Activated T-cell treated with anti-CD3 and anti-CD28 coated beads for 4 hours (primary cell): Measurements from ENCODE around the gene SCRN2.

Experiments
- DNase-seq: peaks from one replicate; pipeline ENCODE4 v3.0.0-alpha.2; 2020

Gene SCRN2

GRCh38 chr17:47840742-47841487 lies at the start of gene SCRN2:
Gene SCRN2, minus strand, starts transcription at chr17:47841273. Its CDS starts 430 bp downstream, at chr17:47840843.
- DNase-seq: peak; percentile 77

DNA sequence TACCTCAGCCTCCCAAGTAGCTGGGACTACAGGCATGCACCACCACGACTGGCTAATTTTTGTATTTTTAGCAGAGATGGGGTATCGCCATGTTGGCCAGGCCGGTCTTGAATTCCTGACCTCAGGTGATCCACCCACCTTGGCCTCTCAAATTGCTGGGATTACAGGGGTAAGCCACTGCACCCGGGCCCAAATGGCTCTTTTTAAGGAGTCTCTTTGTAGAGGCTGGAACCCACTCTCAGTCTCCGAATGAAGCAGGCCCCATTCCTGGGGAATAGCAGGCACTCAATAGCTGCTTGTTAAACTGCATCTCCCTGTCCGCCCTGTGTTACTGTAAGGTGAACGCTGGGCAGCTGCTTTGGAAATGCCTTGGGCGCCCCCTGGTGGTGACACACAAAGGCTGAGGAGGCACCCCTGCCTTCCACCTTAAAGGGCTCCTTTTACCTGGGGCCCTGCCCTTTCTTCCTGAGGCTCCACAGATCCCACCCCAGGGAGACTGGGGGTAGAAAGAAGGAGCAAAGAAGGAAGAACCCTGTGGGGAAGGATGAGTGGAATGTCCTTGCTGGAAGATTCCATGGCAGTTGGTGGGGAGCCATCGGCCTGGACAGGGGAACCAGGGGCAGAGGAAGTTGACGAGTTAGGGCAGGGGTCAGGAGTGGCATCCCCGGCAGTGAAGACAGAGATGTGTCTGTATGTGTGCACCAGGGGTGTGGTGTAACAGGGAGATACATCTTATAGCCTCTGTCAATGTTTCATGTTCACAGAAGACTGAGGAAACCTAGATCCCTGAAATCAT lies 48.9 kb upstream of the SCRN2 start:
- DNase-seq: peak; percentile 91

- no peak for DNase-seq
Observed at GRCh38 chr17:47888293-47888692, 47.2 kb upstream of the SCRN2 start.

- no peak for DNase-seq
Observed at GRCh38 chr17:47884905-47885730, 44.0 kb upstream of the SCRN2 start.

GRCh38 chr17:47884427-47884740 lies 43.3 kb upstream of the SCRN2 start:
- no peak for DNase-seq

- DNase-seq: no peak
Observed at GRCh38 chr17:47883589-47884426, 42.7 kb upstream of the SCRN2 start.

GRCh38 chr17:47882695-47883588 lies 41.9 kb upstream of the SCRN2 start:
- no peak for DNase-seq

DNA sequence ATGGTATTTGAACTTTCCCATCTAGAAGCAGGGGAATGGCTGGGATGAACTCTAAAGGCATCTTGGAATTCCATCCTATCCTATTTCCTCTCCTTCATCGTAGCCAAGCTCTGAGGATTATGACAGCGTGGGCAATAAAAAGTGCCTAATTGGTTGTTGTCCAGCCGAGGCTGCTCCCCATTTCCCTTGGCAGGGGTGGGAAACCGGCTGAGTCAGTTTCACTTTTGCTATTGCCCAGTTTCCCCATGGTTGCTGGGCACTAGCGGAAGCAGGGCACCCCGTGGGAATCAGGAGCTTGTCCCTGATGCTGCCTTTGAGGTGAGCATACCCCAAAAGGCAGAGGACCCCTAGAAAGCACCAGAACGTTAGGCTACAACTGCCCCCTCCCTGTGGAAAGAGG lies 41.2 kb upstream of the SCRN2 start:
- DNase-seq: no peak

GRCh38 chr17:47879776-47880454 lies 38.8 kb upstream of the SCRN2 start:
- no peak for DNase-seq

- DNase-seq: no peak
Observed at GRCh38 chr17:47879028-47879585, 38.0 kb upstream of the SCRN2 start.

DNA sequence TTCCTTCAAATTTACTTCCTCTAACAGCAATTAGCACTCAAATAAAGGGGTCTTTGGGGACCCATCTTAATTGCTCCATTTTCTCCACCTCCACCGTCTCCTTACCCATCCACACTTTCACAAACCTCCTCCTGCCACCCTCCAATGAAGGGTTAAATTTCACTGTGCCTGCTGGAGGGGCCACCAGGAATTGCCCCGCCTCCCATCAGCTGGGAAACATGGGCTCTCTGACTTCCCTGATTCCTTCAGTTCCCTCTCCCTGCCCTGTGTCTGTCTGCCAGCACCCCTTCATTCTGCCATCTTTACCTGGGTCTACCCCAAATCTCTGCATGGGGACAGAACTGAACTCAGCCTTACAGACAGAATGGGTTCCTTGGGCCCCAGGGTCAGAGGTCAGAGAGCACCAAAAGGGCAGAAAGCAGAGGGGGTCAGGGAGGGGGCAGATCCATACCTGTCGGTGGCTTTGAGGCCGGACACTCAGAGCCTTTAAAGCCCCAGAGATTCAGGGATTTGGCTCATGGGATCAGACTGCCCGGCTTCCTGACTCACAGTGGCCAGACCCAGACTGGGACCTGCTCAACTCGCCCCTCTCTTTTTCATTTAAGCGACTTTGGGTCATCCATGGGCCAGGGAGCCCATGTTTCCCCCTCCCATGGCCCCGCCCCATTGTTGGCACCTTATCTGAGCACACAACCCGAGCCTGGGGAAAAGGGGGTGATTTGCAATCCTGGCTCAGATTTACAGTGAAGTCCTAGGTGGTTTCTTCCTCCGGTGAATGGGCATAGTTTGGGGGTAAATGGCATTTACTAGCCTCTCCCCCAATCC lies 37.3 kb upstream of the SCRN2 start:
- no peak for DNase-seq

- DNase-seq: no peak
Observed at GRCh38 chr17:47877368-47878034, 36.4 kb upstream of the SCRN2 start.

DNA sequence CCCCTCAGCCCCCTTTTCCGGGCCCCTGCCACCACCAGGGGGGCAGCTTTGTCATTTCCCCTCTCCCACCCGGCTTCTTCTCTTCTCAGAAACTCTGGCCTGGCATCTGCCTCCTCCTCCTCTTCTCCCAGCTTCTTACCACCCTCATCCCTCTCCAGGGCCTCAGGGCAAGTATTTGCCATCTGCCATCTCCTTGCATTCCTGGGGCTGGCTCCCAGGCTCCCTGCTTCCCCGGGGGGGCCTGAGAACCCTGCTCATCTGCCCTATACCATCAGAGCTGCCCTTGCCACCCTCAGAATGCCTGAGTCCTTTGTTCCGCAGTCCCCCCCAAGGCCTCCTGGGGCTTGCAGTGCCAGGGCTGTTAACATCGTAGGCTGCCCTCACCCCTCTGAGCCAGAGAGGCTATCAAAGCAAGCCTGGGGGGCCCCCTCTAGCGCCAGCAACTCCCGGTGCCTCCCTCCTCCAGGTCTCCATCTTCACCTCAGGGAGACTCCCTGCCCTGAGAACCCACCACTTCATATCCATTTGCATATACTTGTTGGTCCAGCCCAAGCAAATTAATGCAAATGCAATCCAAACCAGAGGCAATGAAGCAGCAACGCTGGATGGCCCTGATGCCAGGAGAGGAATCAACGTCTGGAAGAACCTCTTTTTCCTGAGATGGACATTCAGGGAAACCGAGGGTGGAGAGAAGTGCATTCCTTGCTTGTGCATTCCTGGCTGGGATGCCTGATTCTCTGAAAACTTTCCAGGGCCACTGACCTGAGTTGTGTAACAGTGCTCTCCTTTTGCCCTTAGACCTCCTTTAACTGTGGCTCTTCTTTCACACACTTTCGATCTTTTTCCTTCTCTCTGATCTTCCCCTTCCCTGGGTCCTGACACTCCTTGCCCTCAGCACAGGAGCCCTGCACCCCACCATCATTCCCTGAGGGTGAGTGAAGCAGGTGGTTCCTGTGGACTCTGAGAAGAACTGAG lies 34.2 kb upstream of the SCRN2 start:
- no peak for DNase-seq

- DNase-seq: no peak
Observed at GRCh38 chr17:47873200-47874090, 32.4 kb upstream of the SCRN2 start.

DNA sequence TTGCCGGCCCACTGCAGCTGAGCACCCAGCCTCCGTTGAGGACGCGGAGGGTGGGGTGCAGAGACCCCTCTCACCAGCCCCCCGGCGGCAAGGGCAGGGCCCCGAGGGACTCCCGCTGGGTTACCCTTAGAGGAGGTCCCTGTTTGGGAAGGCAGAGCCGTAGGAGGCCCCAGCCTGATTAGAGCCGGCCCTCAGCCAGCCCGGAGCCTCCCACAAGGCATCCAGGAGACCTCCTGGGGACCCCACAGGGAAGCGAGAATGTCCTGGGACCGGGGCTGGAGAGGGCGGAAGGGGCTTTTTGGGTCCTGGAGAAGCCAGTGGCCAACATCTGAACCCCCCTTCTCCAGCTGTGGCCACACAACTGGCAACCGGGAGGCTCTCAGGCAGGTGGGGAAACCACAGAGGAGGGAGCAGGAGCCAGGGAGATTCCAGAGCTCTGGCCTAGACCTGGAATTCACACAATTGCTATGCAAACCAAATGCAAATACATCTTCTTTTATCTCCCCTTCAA lies 31.6 kb upstream of the SCRN2 start:
- no peak for DNase-seq

DNA sequence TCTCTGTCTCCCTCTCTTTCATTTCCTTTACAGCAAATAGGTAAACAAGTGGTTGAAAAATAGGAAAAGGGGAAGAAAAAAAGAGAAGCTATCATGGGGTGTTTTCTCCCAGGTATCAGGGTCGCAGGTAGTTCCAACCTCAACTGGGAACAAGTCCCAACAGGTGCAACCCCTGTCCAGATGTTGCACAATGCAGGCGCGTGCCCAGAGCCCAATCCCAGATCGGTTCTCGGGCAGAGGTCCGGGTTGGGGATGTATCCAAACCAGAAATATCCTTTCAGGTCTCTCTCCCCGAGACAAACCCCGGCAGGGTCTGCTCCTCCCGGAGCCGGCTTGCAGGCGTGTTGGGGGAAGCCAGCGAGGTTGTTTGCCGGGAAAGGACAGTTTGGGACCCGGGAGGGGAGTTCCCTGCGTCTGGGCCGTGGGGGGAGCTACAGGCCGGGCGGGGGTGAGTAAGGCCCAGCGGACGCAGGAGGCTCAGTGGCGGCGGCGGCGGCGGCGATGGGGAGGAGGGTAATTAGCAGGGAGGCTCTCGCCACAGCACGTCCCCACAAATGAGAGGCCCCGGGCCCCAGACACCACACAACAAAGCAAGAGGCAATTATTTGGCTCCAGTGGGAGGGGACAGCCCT lies 31.1 kb upstream of the SCRN2 start:
- DNase-seq: no peak
